H1 (cell line): ENCODE data around the gene MYMX. TPM values are rescaled to one million over a fixed set of nuclear protein-coding genes. Genes with fewer than 3 reads are reported as not detected.

Experiments
- CTCF ChIA-PET: fragments of 300-600 bp; sonication (Branson Sonifier 250); formaldehyde crosslinking; loops from one replicate; lab custom pipeline; 2021; ENCODE audit not compliant: partially characterized antibody; lab: Charles Lee
- POLR2A ChIA-PET: fragments of 300-600 bp; sonication (Branson Sonifier 250); formaldehyde crosslinking; loops from one replicate; lab custom pipeline; 2021; ENCODE audit warnings: inconsistent platforms; ENCODE audit not compliant: partially characterized antibody; lab: Charles Lee
- DNase-seq, 2 experiments: peaks; one replicate each; pipeline versions ENCODE4 v3.0.0 to v3.0.0-alpha.2; 2010 to 2022; ENCODE audit warnings: low spot score in 2 of 2, low read depth in 1 of 2, mixed read lengths in 1 of 2
- FAIRE-seq: peaks from 2 replicates; lab custom pipeline; 2011; peaks lifted over from hg19 to GRCh38; lab: Jason Lieb, UNC
- H2AFZ ChIP-seq: 2 replicates; pipeline ENCODE4 v1.8.1; 2012; ENCODE audit warnings: low read length, inconsistent platforms
- H2AK5ac ChIP-seq: 2 replicates; pipeline ENCODE4 v1.6.1; 2013; ENCODE audit warnings: low read depth, low read length
- H2BK120ac ChIP-seq: replicated peaks from 2 replicates; pipeline ENCODE3; 2013; ENCODE audit warnings: low read depth, low read length, inconsistent platforms
- H2BK12ac ChIP-seq: 2 replicates; pipeline ENCODE4 v1.6.1; 2013; ENCODE audit warnings: low read depth, low read length
- H2BK15ac ChIP-seq: 2 replicates; pipeline ENCODE4 v1.6.1; 2013; ENCODE audit warnings: low read length
- H2BK20ac ChIP-seq: 2 replicates; pipeline ENCODE4 v1.6.1; 2013; ENCODE audit warnings: low read length
- H2BK5ac ChIP-seq: 2 replicates; pipeline ENCODE4 v1.6.1; 2013; ENCODE audit warnings: low read depth, low read length
- H3K14ac ChIP-seq: 2 replicates; pipeline ENCODE4 v1.6.1; 2013; ENCODE audit warnings: inconsistent platforms; ENCODE audit not compliant: insufficient read length
- H3K18ac ChIP-seq: 2 replicates; pipeline ENCODE4 v1.6.1; 2013; ENCODE audit warnings: low read length; ENCODE audit errors: extremely low read depth
- H3K23ac ChIP-seq: 2 replicates; pipeline ENCODE4 v1.6.1; 2013; ENCODE audit warnings: inconsistent platforms; ENCODE audit not compliant: insufficient read length
- H3K23me2 ChIP-seq: 2 replicates; pipeline ENCODE4 v1.6.1; 2013; ENCODE audit warnings: low read depth, low read length
- H3K27ac ChIP-seq: 2 replicates; pipeline ENCODE4 v1.6.1; 2011; ENCODE audit warnings: low read depth, low read length, inconsistent platforms
- H3K27me3 ChIP-seq, 4 experiments: replicated peaks in 1 of 4; 1 replicate in 1 of 4; 2 replicates in 3 of 4; pipeline versions ENCODE4 v1.6.1 to v1.8.1; 2011 to 2013; ENCODE audit warnings: low read length in 3 of 4, mild to moderate bottlenecking in 3 of 4, inconsistent platforms in 2 of 4, mixed read lengths in 2 of 4, moderate library complexity in 1 of 4; ENCODE audit not compliant: control insufficient read depth in 3 of 4, insufficient read depth in 3 of 4; ENCODE audit errors: extremely low read depth in 1 of 4
- H3K36me3 ChIP-seq, 4 experiments: 2 replicates each; pipeline versions ENCODE4 v1.6.1 to v1.8.1; 2011 to 2013; ENCODE audit warnings: mild to moderate bottlenecking in 4 of 4, low read length in 3 of 4, moderate library complexity in 2 of 4, control low read depth in 1 of 4, inconsistent platforms in 1 of 4; ENCODE audit not compliant: insufficient read depth in 4 of 4, control insufficient read depth in 2 of 4
- H3K4ac ChIP-seq: replicated peaks from 2 replicates; pipeline ENCODE3; 2013; ENCODE audit warnings: low read length, low read depth, mixed read lengths, inconsistent platforms; ENCODE audit not compliant: insufficient read length
- H3K4me1 ChIP-seq, 4 experiments: replicated peaks in 1 of 4; 1 replicate in 1 of 4; 2 replicates in 3 of 4; pipeline versions ENCODE4 v1.6.1 to v1.8.1; 2011 to 2013; ENCODE audit warnings: low read length in 3 of 4, inconsistent platforms in 2 of 4, mixed read lengths in 1 of 4; ENCODE audit not compliant: insufficient read depth in 4 of 4, control insufficient read depth in 3 of 4
- H3K4me2 ChIP-seq, 2 experiments: 2 replicates each; pipeline versions ENCODE4 v1.6.1 to v1.8.1; 2011 to 2013; ENCODE audit warnings: low read depth in 2 of 2, low read length in 2 of 2, control low read depth in 1 of 2, inconsistent platforms in 1 of 2, mild to moderate bottlenecking in 1 of 2; ENCODE audit not compliant: insufficient read depth in 1 of 2
- H3K4me3 ChIP-seq, 4 experiments: fragments of 200-600, 300-600 bp in 1 of 4; sonication (generic), shearing (Covaris generic), sonication (Bioruptor Twin) in 1 of 4; 2 replicates each; pipeline versions ENCODE4 v1.5.1 to v1.8.1; 2011 to 2016; ENCODE audit warnings: low read length in 4 of 4, low read depth in 3 of 4, control low read depth in 2 of 4, inconsistent platforms in 2 of 4, mild to moderate bottlenecking in 2 of 4, mixed read lengths in 1 of 4, moderate library complexity in 1 of 4; ENCODE audit not compliant: insufficient read depth in 2 of 4; ENCODE audit errors: extremely low read depth in 1 of 4
- H3K56ac ChIP-seq: replicated peaks from 2 replicates; pipeline ENCODE3; 2013; ENCODE audit warnings: low read depth, mild to moderate bottlenecking, mixed read lengths, low read length, inconsistent platforms; ENCODE audit not compliant: insufficient read length
- H3K79me1 ChIP-seq: 2 replicates; pipeline ENCODE4 v1.6.1; 2013; ENCODE audit warnings: low read depth, low read length, control low read depth
- H3K79me2 ChIP-seq, 2 experiments: 2 replicates each; pipeline versions ENCODE4 v1.6.1 to v1.8.1; 2012 to 2013; ENCODE audit warnings: low read length in 2 of 2, mild to moderate bottlenecking in 2 of 2, inconsistent platforms in 1 of 2; ENCODE audit not compliant: insufficient read depth in 2 of 2, control insufficient read depth in 1 of 2
- H3K9ac ChIP-seq, 4 experiments: replicated peaks in 1 of 4; 1 replicate in 1 of 4; 2 replicates in 3 of 4; pipeline versions ENCODE4 v1.6.1 to v1.8.1; 2011 to 2013; ENCODE audit warnings: low read depth in 3 of 4, low read length in 3 of 4, control low read depth in 2 of 4, mild to moderate bottlenecking in 2 of 4, moderate library complexity in 2 of 4, inconsistent platforms in 1 of 4; ENCODE audit errors: extremely low read depth in 1 of 4
- H3K9me3 ChIP-seq, 2 experiments: 2 replicates each; pipeline versions ENCODE4 v1.6.1 to v1.8.1; 2012 to 2013; ENCODE audit warnings: mild to moderate bottlenecking in 2 of 2, moderate library complexity in 2 of 2, control low read depth in 1 of 2, inconsistent platforms in 1 of 2, low read depth in 1 of 2, low read length in 1 of 2, mixed read lengths in 1 of 2; ENCODE audit not compliant: insufficient read depth in 2 of 2
- H4K20me1 ChIP-seq, 2 experiments: replicated peaks in 1 of 2; 2 replicates each; pipeline versions ENCODE3 to v1.8.1; 2011 to 2013; ENCODE audit warnings: inconsistent platforms in 2 of 2, low read length in 2 of 2, mild to moderate bottlenecking in 1 of 2; ENCODE audit not compliant: insufficient read depth in 2 of 2, control insufficient read depth in 1 of 2
- H4K5ac ChIP-seq: 2 replicates; pipeline ENCODE4 v1.6.1; 2013; ENCODE audit warnings: low read length, low read depth, mixed read lengths, inconsistent platforms; ENCODE audit not compliant: insufficient read length
- H4K8ac ChIP-seq: 2 replicates; pipeline ENCODE4 v1.8.0; 2013; ENCODE audit warnings: mild to moderate bottlenecking, moderate library complexity, low read length, inconsistent platforms; ENCODE audit not compliant: insufficient read depth; ENCODE audit errors: extremely low read depth
- H4K91ac ChIP-seq: replicated peaks from 2 replicates; pipeline ENCODE3; 2013; ENCODE audit warnings: low read length, mixed read lengths, inconsistent platforms; ENCODE audit not compliant: insufficient read length
- CEBPB ChIP-seq: IDR thresholded peaks from 2 replicates; pipeline ENCODE4 v1.6.1; 2012; ENCODE audit warnings: low read depth, low read length
- CREB1 ChIP-seq: IDR thresholded peaks from 2 replicates; pipeline ENCODE4 v1.6.1; 2012; ENCODE audit warnings: inconsistent platforms
- EP300 ChIP-seq, 2 experiments: IDR thresholded peaks; 1 replicate in 1 of 2; 2 replicates in 1 of 2; pipeline ENCODE4 v1.6.1; 2011 to 2012; ENCODE audit warnings: low read depth in 2 of 2, low read length in 2 of 2, mild to moderate bottlenecking in 2 of 2, borderline replicate concordance in 1 of 2, inconsistent platforms in 1 of 2, moderate library complexity in 1 of 2
- GABPA ChIP-seq: IDR thresholded peaks from 2 replicates; pipeline ENCODE4 v1.6.1; 2011; ENCODE audit warnings: mild to moderate bottlenecking, low read length, moderate library complexity, borderline replicate concordance; ENCODE audit not compliant: insufficient read depth
- GTF2F1 ChIP-seq: IDR thresholded peaks from 2 replicates; pipeline ENCODE4 v1.6.1; 2012; ENCODE audit warnings: low read depth, low read length, improper control_type of control experiment, borderline replicate concordance
- RXRA ChIP-seq: IDR thresholded peaks from 2 replicates; pipeline ENCODE4 v1.6.1; 2011; ENCODE audit warnings: low read depth, mild to moderate bottlenecking, low read length, moderate library complexity; ENCODE audit not compliant: insufficient read depth
- SIN3A ChIP-seq, 2 experiments: IDR thresholded peaks in 1 of 2; conservative IDR thresholded peaks in 1 of 2; 2 replicates each; pipeline ENCODE4 v1.6.1; 2011 to 2012; ENCODE audit warnings: low read length in 2 of 2, improper control_type of control experiment in 1 of 2, low read depth in 1 of 2, mild to moderate bottlenecking in 1 of 2
- TAF1 ChIP-seq: IDR thresholded peaks from 2 replicates; pipeline ENCODE4 v1.6.1; 2011; ENCODE audit warnings: mild to moderate bottlenecking, low read depth, low read length
- TBP ChIP-seq: IDR thresholded peaks from 2 replicates; pipeline ENCODE4 v1.6.1; 2011; ENCODE audit warnings: low read depth, low read length, improper control_type of control experiment
- WGBS, 2 experiments: shearing (Covaris generic) in 1 of 2; methylation state at CpG; one replicate each; pipeline versions ENCODE4 v1.1.6 to v1.1.7; 2013 to 2015; ENCODE audit warnings: low lambda C conversion rate in 2 of 2, mixed read lengths in 2 of 2, inconsistent platforms in 1 of 2, low coverage in 1 of 2, missing lambda C conversion rate in 1 of 2; ENCODE audit not compliant: insufficient replicate concordance in 2 of 2, insufficient coverage in 1 of 2, insufficient read length in 1 of 2; ENCODE audit errors: extremely low coverage in 1 of 2, missing lambda C conversion rate in 1 of 2; 5-methylcytosine and 5-hydroxymethylcytosine counted together
- polyA plus RNA-seq, 7 experiments: library from polyadenylated mRNA; depleted of rRNA in 3 of 7; stranded (reverse) in 5 of 7; unstranded in 2 of 7; fragments of >200 nt in 5 of 7; fragments of 200-250 nt in 2 of 7; gene quantifications; 1 replicate in 5 of 7; 2 replicates in 1 of 7; 4 replicates in 1 of 7; pipeline versions ENCODE4 v1.2.1 to v1.2.3, GENCODE V29; 2011 to 2013; ENCODE audit warnings: missing spikeins in 2 of 7, mixed read lengths in 2 of 7
- total RNA-seq: library from RNA; stranded (reverse); fragmentation: NEBNext Ultra II Directional; extraction: Animal tissue kit (Norgen Biotek cat#: 25700); gene quantifications from 2 replicates; pipeline ENCODE4 v1.2.1, GENCODE V29; 2021

Gene MYMX
- total and polyA plus RNA-seq, 2 of the 8 experiments (the other 6 are each of a cell fraction or from before 2014, with no cell fraction given), result 4.7 to 6.9 TPM

DNA sequence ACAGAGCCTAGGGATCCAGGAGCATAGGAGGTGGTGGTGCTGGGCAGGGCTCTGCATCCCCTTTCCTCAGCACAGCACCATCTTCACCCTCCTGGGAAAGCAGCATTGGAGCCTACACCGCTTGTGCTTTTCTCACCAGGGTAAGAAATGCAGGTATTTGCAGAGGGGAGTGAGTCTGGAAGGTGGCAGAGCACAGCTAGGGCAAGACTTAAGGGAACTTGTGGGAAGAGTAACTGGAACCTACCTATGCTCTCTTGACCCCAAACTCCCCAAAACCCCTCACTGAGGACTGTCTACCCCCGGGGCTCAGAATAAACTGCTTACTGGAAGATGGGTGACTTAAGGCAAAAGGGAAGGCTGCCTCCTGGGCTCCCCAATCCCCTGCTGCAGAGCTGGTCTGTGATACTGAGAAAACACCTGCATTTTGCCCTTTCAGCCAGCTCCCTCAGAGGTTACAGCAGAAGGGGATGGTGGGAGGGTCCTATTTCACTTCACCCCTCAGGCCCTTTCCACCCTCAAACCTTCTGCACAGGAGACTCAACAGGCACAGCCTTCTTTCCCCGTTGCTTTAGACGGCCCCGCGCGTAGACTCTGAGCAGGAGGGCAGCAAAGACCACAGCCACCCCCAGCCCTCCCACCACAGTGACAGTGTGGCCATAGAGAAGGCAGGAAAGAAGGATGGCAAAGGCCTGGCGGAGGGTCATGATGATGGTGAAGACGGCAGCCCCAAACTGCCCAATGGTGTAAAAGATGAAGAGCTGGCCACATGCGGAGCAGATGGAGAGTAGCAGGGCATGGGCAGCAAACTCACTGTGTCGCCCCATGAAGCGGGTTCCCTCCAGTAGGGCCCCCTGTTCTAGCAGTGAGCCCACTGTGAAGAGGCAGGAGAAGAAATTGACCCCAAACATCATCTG lies 37.7 kb downstream of the MYMX start:
- Histone ChIP-seq H3K18ac (no peak overlapping the region), H4K5ac (no peak overlapping the region), H2BK20ac (no peak overlapping the region), H3K27ac (no peak overlapping the region), H3K9me3 (no peaks in the 10 kb centered on the region), H3K23me2 (peaks cover 11% of the 10 kb centered on the region), H2BK12ac (no peak overlapping the region), H4K8ac (peak overlapping the region; percentile 54; the same call in 1 of the 2 replicates), H3K14ac (no peak overlapping the region), H3K4me3 (no peak overlapping the region), H3K79me1 (no peaks in the 10 kb centered on the region; the same call in 1 of the 2 replicates), H3K36me3 (peaks cover 43 to 64% (median 55%) of the 10 kb centered on the region in 4 experiments), H3K56ac (no peak overlapping the region), H3K27me3 (no peaks in the 10 kb centered on the region), H3K9ac (no peak overlapping the region), H2AFZ (no peak overlapping the region), H3K4ac (no peak overlapping the region), H4K20me1 (peaks cover 15 to 29% of the 10 kb centered on the region in 2 experiments), H3K4me1 (peaks cover 5 to 15% (median 6%) of the 10 kb centered on the region in 4 experiments; a peak in 5 of 7 replicates), H2BK5ac (0 out of 2 replicates have a peak overlapping the region, but pooled peaks have one; percentile 13), H3K79me2 (peaks cover 4 to 40% of the 10 kb centered on the region in 2 experiments; a peak in 3 of 4 replicates), H3K4me2 (no peak overlapping the region; a peak in 1 of 4 replicates), H2BK15ac (no peak overlapping the region), H2AK5ac (no peak overlapping the region), H4K91ac (no peak overlapping the region), H3K23ac (no peak overlapping the region), H2BK120ac (no peak overlapping the region)
- 84% methylated on average over 12 of the region's 12 CpGs; no CpG with 5 or more reads in 1 of the 2 experiments for WGBS, 2 experiments
- POLR2A ChIA-PET, result interaction anchor here (0.6 to 15.1 kb wide), 42 partner anchors 12 to 625 kb away, joined by 3 to 581 read pairs (median 4); partner anchors contain the start of genes AARS2, CAPN11, GTPBP2 and HSP90AB1
- FAIRE-seq (no peak), DNase-seq (peak in 1 of 2 experiments; percentile 63)
- CTCF ChIA-PET, result interaction anchor here (0.8 to 4.8 kb wide), 28 partner anchors 8 to 169 kb away, joined by 3 to 48 read pairs (median 4); partner anchors contain the start of genes AARS2 and HSP90AB1
- no peak for TF ChIP-seq GTF2F1
- TF ChIP-seq RXRA, result no peak
- no peak for TF ChIP-seq TBP
- TF ChIP-seq GABPA, result no peak
- no peak for TF ChIP-seq CREB1
- TF ChIP-seq TAF1, result 0 out of 2 replicates have a peak, but pooled peaks have one; percentile 4
- no peak for TF ChIP-seq EP300 (IDR thresholded peaks at IDR 0.05; ENCODE audit: borderline replicate concordance in 1 of 2, low read depth in 2 of 2, low read length in 2 of 2)
- TF ChIP-seq SIN3A (conservative IDR thresholded peaks at IDR 0.05 in 1 of 2, IDR thresholded peaks at IDR 0.05 in 1 of 2; ENCODE audit: low read depth in 1 of 2, low read length in 2 of 2), result peak in 1 of 2 experiments; percentile 59; a peak in 1 of 4 replicates
- no peak for TF ChIP-seq CEBPB
